ENCODE data around the gene NOS1AP.

NOS1AP gene

GRCh38 chr1:162131400-162132321 is 62.2 kb downstream of the NOS1AP start:
- CTCF ChIA-PET: no interaction called here
- POLR2A ChIA-PET: no interaction called here
- TF ChIP-seq ZNF384 (IDR thresholded peaks at IDR 0.05) (no peak), SUZ12 (IDR thresholded peaks at IDR 0.05) (no peak), TARDBP (IDR thresholded peaks at IDR 0.05) (no peak), CTBP1 (IDR thresholded peaks at IDR 0.05; ENCODE audit: borderline replicate concordance) (no peak), SP1 (IDR thresholded peaks at IDR 0.05) (no peak), FOXK2 (IDR thresholded peaks at IDR 0.05) (no peak), FOXA1 (IDR thresholded peaks at IDR 0.05) (no peak), LEF1 (IDR thresholded peaks at IDR 0.05; ENCODE audit: borderline replicate concordance) (no peak), BHLHE40 (IDR thresholded peaks at IDR 0.05; ENCODE audit: borderline replicate concordance) (no peak), ARNT (IDR thresholded peaks at IDR 0.05) (no peak), ELF4 (IDR thresholded peaks at IDR 0.05) (no peak), L3MBTL2 (conservative IDR thresholded peaks at IDR 0.05) (no peak)
- TF ChIP-seq, protein P1, sequence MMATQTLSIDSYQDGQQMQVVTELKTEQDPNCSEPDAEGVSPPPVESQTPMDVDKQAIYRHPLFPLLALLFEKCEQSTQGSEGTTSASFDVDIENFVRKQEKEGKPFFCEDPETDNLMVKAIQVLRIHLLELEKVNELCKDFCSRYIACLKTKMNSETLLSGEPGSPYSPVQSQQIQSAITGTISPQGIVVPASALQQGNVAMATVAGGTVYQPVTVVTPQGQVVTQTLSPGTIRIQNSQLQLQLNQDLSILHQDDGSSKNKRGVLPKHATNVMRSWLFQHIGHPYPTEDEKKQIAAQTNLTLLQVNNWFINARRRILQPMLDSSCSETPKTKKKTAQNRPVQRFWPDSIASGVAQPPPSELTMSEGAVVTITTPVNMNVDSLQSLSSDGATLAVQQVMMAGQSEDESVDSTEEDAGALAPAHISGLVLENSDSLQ (IDR thresholded peaks at IDR 0.05): no peak
- DNase-seq (ENCODE audit: extremely low spot score): no peak

DNA sequence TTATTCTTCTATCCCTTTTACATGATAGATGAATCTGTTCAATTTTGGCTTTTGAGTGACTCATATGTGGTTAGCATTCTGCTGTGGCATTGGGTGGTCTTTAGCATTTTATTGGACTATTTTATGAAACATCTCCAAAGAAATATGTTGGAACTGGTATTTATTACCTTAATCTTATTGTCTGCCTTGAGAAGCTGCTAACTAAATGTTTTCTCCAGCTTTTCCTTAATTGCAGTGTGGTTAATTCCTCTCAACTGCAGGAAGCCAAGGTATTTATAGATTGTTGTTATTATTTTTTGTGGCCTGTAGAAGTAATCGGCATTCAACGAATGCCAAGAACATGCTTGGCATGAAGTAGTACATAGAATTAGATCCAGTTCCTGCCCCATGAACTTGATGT is 64.1 kb downstream of the NOS1AP start:
- POLR2A ChIA-PET: interaction anchor here (1.2 kb wide), 1 partner anchor 11 kb away, joined by 3 read pairs; no protein-coding TSS in a partner anchor
- DNase-seq (ENCODE audit: extremely low spot score): no peak
- TF ChIP-seq ELF4 (IDR thresholded peaks at IDR 0.05): no peak
- TF ChIP-seq LEF1 (IDR thresholded peaks at IDR 0.05; ENCODE audit: borderline replicate concordance): no peak
- no peak for TF ChIP-seq SUZ12 (IDR thresholded peaks at IDR 0.05)
- TF ChIP-seq L3MBTL2 (conservative IDR thresholded peaks at IDR 0.05): no peak
- no peak for TF ChIP-seq ZNF384 (IDR thresholded peaks at IDR 0.05)
- no peak for TF ChIP-seq SP1 (IDR thresholded peaks at IDR 0.05)
- TF ChIP-seq, protein P1 (IDR thresholded peaks at IDR 0.05): no peak
- TF ChIP-seq ARNT (IDR thresholded peaks at IDR 0.05): no peak
- no peak for TF ChIP-seq FOXK2 (IDR thresholded peaks at IDR 0.05)
- TF ChIP-seq HDGF (IDR thresholded peaks at IDR 0.05; ENCODE audit: borderline replicate concordance): no peak
- TF ChIP-seq FOXM1 (IDR thresholded peaks at IDR 0.05; ENCODE audit: borderline replicate concordance): no peak
- TF ChIP-seq FOXA1 (IDR thresholded peaks at IDR 0.05): no peak
- CTCF ChIA-PET: no interaction called here

DNA sequence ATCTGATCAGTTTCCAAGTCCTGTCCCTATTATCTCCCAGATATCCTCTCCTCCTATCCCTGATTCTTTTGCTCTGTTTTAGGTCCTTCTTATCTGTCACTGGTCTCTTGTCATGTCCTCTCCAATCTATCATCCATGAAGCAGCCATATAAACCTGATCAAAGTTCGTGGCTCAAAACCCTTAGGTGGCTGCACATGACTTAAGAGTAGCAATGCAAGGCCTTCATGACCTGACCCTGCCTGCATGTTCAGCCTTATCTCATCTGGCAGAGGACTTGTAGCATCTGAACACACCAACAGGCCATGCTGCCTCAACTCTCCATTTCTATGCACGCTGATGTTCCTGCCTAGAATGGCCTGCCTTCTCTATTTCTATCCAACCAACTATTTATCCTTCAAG is 65.2 kb downstream of the NOS1AP start:
- CTCF ChIA-PET: no interaction called here
- POLR2A ChIA-PET: interaction anchor here (1.2 kb wide), 1 partner anchor 10 kb away, joined by 3 read pairs; no protein-coding TSS in a partner anchor
- no peak for TF ChIP-seq HDGF (IDR thresholded peaks at IDR 0.05; ENCODE audit: borderline replicate concordance)
- no peak for TF ChIP-seq NFRKB (IDR thresholded peaks at IDR 0.05)
- TF ChIP-seq, protein P1 (IDR thresholded peaks at IDR 0.05): no peak
- no peak for TF ChIP-seq FOXM1 (IDR thresholded peaks at IDR 0.05; ENCODE audit: borderline replicate concordance)
- TF ChIP-seq CTBP1 (IDR thresholded peaks at IDR 0.05; ENCODE audit: borderline replicate concordance): no peak
- no peak for TF ChIP-seq ARNT (IDR thresholded peaks at IDR 0.05)
- TF ChIP-seq FOXK2 (IDR thresholded peaks at IDR 0.05): no peak
- no peak for TF ChIP-seq SP1 (IDR thresholded peaks at IDR 0.05)
- TF ChIP-seq ELF4 (IDR thresholded peaks at IDR 0.05): no peak
- no peak for TF ChIP-seq LEF1 (IDR thresholded peaks at IDR 0.05; ENCODE audit: borderline replicate concordance)
- DNase-seq (ENCODE audit: extremely low spot score): no peak

DNA sequence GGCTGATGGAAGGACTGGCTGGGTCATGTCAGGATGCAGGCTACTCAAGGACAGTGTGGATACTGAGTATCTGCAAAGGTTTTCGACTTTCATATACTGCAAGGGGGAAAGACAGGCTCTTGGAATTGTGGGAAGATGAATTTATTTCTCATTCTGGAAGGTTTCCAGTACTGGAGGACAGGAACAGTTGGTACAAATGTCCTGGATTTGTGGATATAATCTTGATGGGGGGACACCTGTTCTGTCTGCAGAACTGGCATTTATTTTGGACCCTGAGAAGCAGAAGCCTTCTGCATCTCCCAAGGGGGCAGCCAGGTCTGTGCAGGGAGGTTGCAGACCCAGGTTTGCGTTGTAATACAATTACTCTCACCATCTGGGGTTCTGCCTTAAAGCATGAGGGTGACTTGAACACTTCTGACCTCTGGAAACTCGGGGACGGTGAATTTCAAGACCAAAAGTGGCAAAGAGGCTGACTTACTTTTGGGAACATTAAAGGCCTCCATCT is 65.8 kb downstream of the NOS1AP start:
- ChIA-PET CTCF (no interaction called here), POLR2A (no interaction called here)
- TF ChIP-seq L3MBTL2 (conservative IDR thresholded peaks at IDR 0.05): no peak
- no peak for TF ChIP-seq SP1 (IDR thresholded peaks at IDR 0.05)
- TF ChIP-seq TARDBP (IDR thresholded peaks at IDR 0.05): no peak
- no peak for TF ChIP-seq HDGF (IDR thresholded peaks at IDR 0.05; ENCODE audit: borderline replicate concordance)
- no peak for TF ChIP-seq ZNF384 (IDR thresholded peaks at IDR 0.05)
- no peak for TF ChIP-seq ARNT (IDR thresholded peaks at IDR 0.05)
- DNase-seq (ENCODE audit: extremely low spot score): no peak

DNA sequence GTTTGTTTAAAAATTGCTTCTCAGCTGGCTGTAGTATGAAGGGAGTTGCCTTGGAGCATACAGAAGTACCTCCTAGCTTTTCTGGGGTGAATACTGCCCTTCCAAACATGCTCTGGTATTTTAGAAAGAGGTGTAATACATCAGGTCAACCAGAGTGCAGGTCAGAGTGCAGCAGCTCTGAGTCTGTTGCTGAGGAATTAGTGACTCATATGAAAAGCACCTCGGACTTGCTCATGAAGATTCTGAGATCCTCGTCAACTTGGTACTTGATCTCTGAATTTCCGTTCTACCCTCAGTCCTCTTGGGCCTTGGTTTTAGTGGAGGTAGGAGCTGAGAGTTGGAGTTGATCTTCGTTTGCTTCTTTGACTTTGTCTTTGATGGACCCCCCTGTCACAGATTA is 67.3 kb downstream of the NOS1AP start:
- ChIA-PET CTCF (interaction anchor here (1.0 kb wide), 1 partner anchor 80 kb away, joined by 3 read pairs; no protein-coding TSS in a partner anchor), POLR2A (no interaction called here)
- no peak for DNase-seq (ENCODE audit: extremely low spot score)
- TF ChIP-seq NFRKB (IDR thresholded peaks at IDR 0.05) (no peak), ARNT (IDR thresholded peaks at IDR 0.05) (no peak), TARDBP (IDR thresholded peaks at IDR 0.05) (no peak), SP1 (IDR thresholded peaks at IDR 0.05) (no peak), L3MBTL2 (conservative IDR thresholded peaks at IDR 0.05) (no peak), FOXK2 (IDR thresholded peaks at IDR 0.05) (no peak), FOXA1 (IDR thresholded peaks at IDR 0.05) (no peak), BHLHE40 (IDR thresholded peaks at IDR 0.05; ENCODE audit: borderline replicate concordance) (no peak), CTBP1 (IDR thresholded peaks at IDR 0.05; ENCODE audit: borderline replicate concordance) (no peak), ELF4 (IDR thresholded peaks at IDR 0.05) (no peak), LEF1 (IDR thresholded peaks at IDR 0.05; ENCODE audit: borderline replicate concordance) (no peak), ZNF384 (IDR thresholded peaks at IDR 0.05) (no peak)
- TF ChIP-seq, protein P1 (IDR thresholded peaks at IDR 0.05): no peak
